ENCODE results near the gene RETSAT.
"Not testable (repeated sequence)": the region's sequence is repeated elsewhere in the genome, so short reads cannot be mapped to it uniquely, and the experiment has no call there.

Gene RETSAT

GRCh38 chr2:85353876-85354285 is 447 bp downstream of the RETSAT start:
- ChIA-PET POLR2A (ENCODE audit: low non-redundant PET) (interaction anchor here (0.5 to 1.2 kb wide), 4 partner anchors 17 to 256 kb away, joined by 3 to 6 read pairs (median 4); no protein-coding TSS in a partner anchor), CTCF (interaction anchor here (0.8 to 1.0 kb wide), 3 partner anchors 22 to 198 kb away, joined by 3 to 4 read pairs (median 3); no protein-coding TSS in a partner anchor)
- peak; percentile 41 for DNase-seq (ENCODE audit: low spot score)
- peak overlapping the region; percentile 97 for H3K27ac ChIP-seq
- no peak for TF ChIP-seq CTCF (conservative IDR thresholded peaks at IDR 0.05; ENCODE audit: low read depth)

DNA sequence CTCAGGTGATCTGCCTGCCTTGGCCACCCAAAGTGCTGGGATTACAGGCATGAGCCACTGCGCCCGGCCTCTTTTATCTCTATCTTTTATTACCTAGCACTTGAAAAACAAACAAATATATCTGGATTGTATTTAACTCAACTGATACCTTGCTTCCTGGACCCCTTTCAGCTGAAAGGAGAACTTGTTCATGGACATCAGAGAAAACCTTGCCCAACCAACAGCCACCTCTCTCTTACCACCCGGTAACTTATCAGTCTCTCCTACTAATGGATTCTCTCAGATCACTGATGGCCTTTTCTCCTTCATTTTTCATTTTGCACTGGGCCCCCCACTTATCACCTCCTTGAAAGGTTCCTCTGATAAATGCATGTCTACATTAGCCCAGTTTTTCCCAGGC is 6.7 kb downstream of the RETSAT start:
- DNase-seq (ENCODE audit: low spot score) = no peak
- ChIA-PET CTCF (no interaction called here), POLR2A (ENCODE audit: low non-redundant PET) (interaction anchor here (1.2 kb wide), 1 partner anchor 20 kb away, joined by 4 read pairs; the partner anchor contains the start of gene TGOLN2)
- TF ChIP-seq CTCF (conservative IDR thresholded peaks at IDR 0.05; ENCODE audit: low read depth) = no peak
- H3K27ac ChIP-seq = no peak overlapping the region

DNA sequence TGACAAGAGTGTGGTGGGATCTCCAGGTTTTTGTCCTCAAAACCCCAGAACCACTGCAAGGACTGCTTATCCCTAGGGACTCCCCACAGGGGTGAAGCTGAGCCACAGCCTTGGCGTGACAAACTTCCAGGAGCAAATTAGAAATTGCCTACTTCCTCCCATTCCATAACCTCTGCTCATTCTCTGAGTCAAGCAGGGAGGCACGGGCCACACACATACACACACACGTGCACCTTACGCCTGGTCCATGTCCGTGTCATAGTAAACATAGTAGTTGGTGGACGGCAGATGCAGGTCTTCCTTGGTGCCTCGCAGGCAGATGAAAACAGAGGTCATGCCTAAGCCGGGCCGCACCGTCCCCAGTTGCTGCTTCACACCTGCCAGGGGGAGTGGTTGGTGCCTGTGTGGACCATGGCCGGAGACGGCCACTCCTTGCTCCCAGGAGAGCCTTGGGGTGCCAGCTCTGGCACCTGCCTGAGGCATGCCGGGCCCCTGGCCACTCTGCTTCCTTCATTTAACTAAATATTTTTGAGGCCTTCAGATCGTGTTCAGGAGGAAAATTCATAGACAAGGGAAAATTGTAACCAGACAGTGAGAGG is 9.9 kb downstream of the RETSAT start:
- CTCF ChIA-PET = no interaction called here
- peak overlapping the region; percentile 9; the same call in 1 of the 2 replicates for H3K27ac ChIP-seq
- TF ChIP-seq CTCF (conservative IDR thresholded peaks at IDR 0.05; ENCODE audit: low read depth) = no peak
- DNase-seq (ENCODE audit: low spot score) = no peak
- POLR2A ChIA-PET (ENCODE audit: low non-redundant PET) = no interaction called here

- DNase-seq (ENCODE audit: low spot score); H3K27ac ChIP-seq; POLR2A ChIA-PET (ENCODE audit: low non-redundant PET); CTCF ChIA-PET: not testable (repeated sequence)
Measured at GRCh38 chr2:85343207-85343895, 11.0 kb downstream of the RETSAT start.

GRCh38 chr2:85342156-85342555 is 12.2 kb downstream of the RETSAT start:
- H3K27ac ChIP-seq = peak overlapping the region; percentile 16
- POLR2A ChIA-PET (ENCODE audit: low non-redundant PET) = no interaction called here
- DNase-seq (ENCODE audit: low spot score) = no peak
- TF ChIP-seq CTCF (conservative IDR thresholded peaks at IDR 0.05; ENCODE audit: low read depth) = no peak
- CTCF ChIA-PET = interaction anchor here (0.6 kb wide), 2 partner anchors 11 to 61 kb away, joined by 3 to 4 read pairs; no protein-coding TSS in a partner anchor

DNA sequence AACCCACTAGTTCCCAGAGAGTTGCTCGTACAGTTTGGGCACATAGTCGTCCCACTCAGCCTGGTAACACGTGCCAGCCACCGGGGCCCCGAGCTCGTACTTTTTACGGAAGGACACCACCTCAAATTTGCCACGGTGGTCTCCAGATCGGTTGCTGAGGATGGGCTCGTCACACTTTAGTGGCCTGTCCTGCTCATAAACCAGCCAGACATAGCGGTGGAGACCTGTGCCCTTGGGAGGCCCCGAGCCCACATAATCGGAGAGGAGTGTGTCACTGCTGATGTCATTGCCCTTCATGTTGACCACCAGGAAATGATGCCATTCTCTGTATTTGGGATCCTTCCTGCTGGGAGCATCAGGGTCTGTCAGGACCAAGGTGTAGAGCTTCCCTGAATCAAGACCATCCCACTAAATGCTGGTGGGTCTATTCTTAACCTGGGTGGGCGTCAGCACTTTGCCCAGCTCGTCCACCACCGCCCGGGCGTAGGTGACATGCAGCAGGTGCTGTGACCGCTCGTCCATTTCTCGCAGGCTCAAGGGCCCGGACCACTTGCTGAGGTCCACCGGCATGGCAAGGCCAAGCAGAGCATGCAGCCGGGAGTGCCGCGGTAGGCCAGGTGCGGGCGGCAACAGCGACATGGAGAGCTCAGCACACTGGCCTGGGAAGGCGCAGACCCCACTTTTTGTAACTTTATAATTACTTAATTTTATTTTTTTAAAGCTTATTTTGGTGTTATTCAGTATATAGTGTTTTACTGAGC is 12.9 kb downstream of the RETSAT start:
- H3K27ac ChIP-seq = no peak overlapping the region
- TF ChIP-seq CTCF (conservative IDR thresholded peaks at IDR 0.05; ENCODE audit: low read depth) = no peak
- CTCF ChIA-PET = interaction anchor here (0.6 kb wide), 2 partner anchors 11 to 61 kb away, joined by 3 to 4 read pairs; no protein-coding TSS in a partner anchor
- POLR2A ChIA-PET (ENCODE audit: low non-redundant PET) = no interaction called here
- no peak for DNase-seq (ENCODE audit: low spot score)
